HG03066 (cell line): ENCODE results near the gene TGM5.
"Not testable (repeated sequence)": the region's sequence is repeated elsewhere in the genome, so short reads cannot be mapped to it uniquely, and the experiment has no call there.

ENCODE experiments used
- ATAC-seq: cut with Tn5 transposase; IDR thresholded peaks from one replicate; pipeline ENCODE4 v1.9.1; 2021; ENCODE audit warnings: low read depth; ENCODE audit not compliant: unreplicated experiment

The TGM5 gene

GRCh38 chr15:43249699-43250203, 17.0 kb downstream of the TGM5 start:
- ATAC-seq, result peak; percentile 43

- ATAC-seq, result peak; percentile 9
Observed at GRCh38 chr15:43249236-43249635, 17.5 kb downstream of the TGM5 start.

GRCh38 chr15:43246261-43246774, 20.4 kb downstream of the TGM5 start:
- ATAC-seq, result no peak

- no peak for ATAC-seq
Observed at GRCh38 chr15:43244092-43244491, 22.6 kb downstream of the TGM5 start.

- no peak for ATAC-seq
Observed at GRCh38 chr15:43243020-43243645, 23.6 kb downstream of the TGM5 start.

GRCh38 chr15:43242616-43243015, 24.1 kb downstream of the TGM5 start:
- ATAC-seq, result no peak

GRCh38 chr15:43241100-43241499, 25.6 kb downstream of the TGM5 start:
- no peak for ATAC-seq

GRCh38 chr15:43239732-43240491, 26.8 kb downstream of the TGM5 start:
- ATAC-seq, result no peak

GRCh38 chr15:43238671-43239131, 28.0 kb downstream of the TGM5 start:
- no peak for ATAC-seq

- no peak for ATAC-seq
Observed at GRCh38 chr15:43237842-43238470, 28.8 kb downstream of the TGM5 start.

GRCh38 chr15:43235536-43235935, 31.2 kb downstream of the TGM5 start:
- no peak for ATAC-seq

- ATAC-seq, result no peak
Observed at GRCh38 chr15:43232289-43232874, 34.3 kb downstream of the TGM5 start.

GRCh38 chr15:43230640-43231115, 36.0 kb downstream of the TGM5 start:
- ATAC-seq, result no peak

GRCh38 chr15:43229977-43230376, 36.8 kb downstream of the TGM5 start:
- ATAC-seq, result no peak

GRCh38 chr15:43226436-43227305, 40.1 kb downstream of the TGM5 start:
- no peak for ATAC-seq

GRCh38 chr15:43225950-43226255, 40.8 kb downstream of the TGM5 start:
- not testable (repeated sequence) for ATAC-seq

- ATAC-seq, result no peak
Observed at GRCh38 chr15:43225201-43225949, 41.4 kb downstream of the TGM5 start.

GRCh38 chr15:43221422-43221821, 45.3 kb downstream of the TGM5 start:
- ATAC-seq, result no peak

GRCh38 chr15:43220991-43221403, 45.7 kb downstream of the TGM5 start, which contains the start of gene EPB42:
TSS of gene EPB42 (minus strand) at chr15:43221018. CDS start at chr15:43220825, 193 bp downstream.
- ATAC-seq, result no peak
